CD4-positive, alpha-beta T cell treated with Interleukin-6 at 100 ng/mL for 8 hours (primary cell): ENCODE measurements around the gene CAV2.

Source experiments
- DNase-seq: peaks from one replicate; pipeline ENCODE4 v3.0.0-alpha.2; 2020; ENCODE audit warnings: mixed read lengths, low spot score

Gene CAV2

GRCh38 chr7:116547347-116547746 lies 47.8 kb downstream of the CAV2 start:
- no peak for DNase-seq

GRCh38 chr7:116548506-116548905 lies 49.0 kb downstream of the CAV2 start:
- no peak for DNase-seq

GRCh38 chr7:116549370-116549769 lies 49.8 kb downstream of the CAV2 start:
- DNase-seq, result no peak

- no peak for DNase-seq
Measured at GRCh38 chr7:116551692-116552091, 52.2 kb downstream of the CAV2 start.

- DNase-seq, result no peak
Measured at GRCh38 chr7:116552602-116553001, 53.1 kb downstream of the CAV2 start.

- no peak for DNase-seq
Measured at GRCh38 chr7:116553168-116553964, 53.8 kb downstream of the CAV2 start.

- no peak for DNase-seq
Measured at GRCh38 chr7:116554436-116554835, 54.9 kb downstream of the CAV2 start.

GRCh38 chr7:116554911-116555310 lies 55.4 kb downstream of the CAV2 start:
- DNase-seq, result no peak

GRCh38 chr7:116557066-116557585 lies 57.6 kb downstream of the CAV2 start:
- DNase-seq, result no peak

- DNase-seq, result no peak
Measured at GRCh38 chr7:116557901-116558300, 58.4 kb downstream of the CAV2 start.
